GM12873 (cell line): ENCODE measurements around the gene LDAH.

Experiments used
- TF ChIP-seq, protein P1 (sequence below): IDR thresholded peaks from 2 replicates; pipeline ENCODE4 v1.5.1; 2012; ENCODE audit warnings: low read depth, mild to moderate bottlenecking, moderate library complexity, low read length, control low read depth; ENCODE audit not compliant: insufficient read depth; ENCODE audit errors: missing control alignments

LDAH gene

DNA sequence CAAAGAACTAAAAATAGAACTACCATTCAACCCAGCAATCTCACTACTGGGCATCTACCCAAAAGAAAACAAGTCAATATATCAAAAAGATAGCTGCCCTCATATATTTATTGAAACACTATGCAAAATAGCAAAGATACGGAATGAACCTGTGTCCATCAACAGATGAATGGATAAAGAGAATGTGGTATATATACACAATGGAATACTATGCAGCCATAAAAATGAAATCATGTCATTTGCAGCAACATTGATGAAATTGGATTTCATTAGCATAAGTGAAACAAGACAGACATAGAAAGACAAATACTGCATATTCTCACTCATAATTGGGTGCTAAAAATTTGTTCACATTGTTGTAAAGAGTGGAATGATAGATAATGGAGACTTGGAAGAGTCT is 16.2 kb upstream of the LDAH start:
- TF ChIP-seq, protein P1, sequence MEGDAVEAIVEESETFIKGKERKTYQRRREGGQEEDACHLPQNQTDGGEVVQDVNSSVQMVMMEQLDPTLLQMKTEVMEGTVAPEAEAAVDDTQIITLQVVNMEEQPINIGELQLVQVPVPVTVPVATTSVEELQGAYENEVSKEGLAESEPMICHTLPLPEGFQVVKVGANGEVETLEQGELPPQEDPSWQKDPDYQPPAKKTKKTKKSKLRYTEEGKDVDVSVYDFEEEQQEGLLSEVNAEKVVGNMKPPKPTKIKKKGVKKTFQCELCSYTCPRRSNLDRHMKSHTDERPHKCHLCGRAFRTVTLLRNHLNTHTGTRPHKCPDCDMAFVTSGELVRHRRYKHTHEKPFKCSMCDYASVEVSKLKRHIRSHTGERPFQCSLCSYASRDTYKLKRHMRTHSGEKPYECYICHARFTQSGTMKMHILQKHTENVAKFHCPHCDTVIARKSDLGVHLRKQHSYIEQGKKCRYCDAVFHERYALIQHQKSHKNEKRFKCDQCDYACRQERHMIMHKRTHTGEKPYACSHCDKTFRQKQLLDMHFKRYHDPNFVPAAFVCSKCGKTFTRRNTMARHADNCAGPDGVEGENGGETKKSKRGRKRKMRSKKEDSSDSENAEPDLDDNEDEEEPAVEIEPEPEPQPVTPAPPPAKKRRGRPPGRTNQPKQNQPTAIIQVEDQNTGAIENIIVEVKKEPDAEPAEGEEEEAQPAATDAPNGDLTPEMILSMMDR, result no peak

DNA sequence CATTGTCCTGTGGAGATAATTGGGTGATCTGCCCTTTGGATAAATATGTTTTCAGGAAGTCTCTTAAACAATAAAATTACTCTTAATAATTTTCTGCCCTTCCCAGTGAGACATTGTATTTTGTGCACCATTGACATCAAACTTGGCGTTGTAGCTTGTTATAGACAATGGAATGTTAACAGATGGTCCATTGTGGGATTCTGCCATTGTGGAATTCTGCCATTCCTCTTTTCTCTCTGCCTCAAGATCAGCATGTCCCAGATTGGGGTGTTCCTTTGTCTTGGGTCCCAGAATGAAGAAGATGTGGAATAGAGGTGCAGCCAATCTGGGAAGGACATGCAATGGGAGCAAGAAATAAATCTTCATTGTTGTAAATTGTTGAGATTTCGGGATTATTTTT is 15.1 kb upstream of the LDAH start:
- TF ChIP-seq, protein P1, result no peak

DNA sequence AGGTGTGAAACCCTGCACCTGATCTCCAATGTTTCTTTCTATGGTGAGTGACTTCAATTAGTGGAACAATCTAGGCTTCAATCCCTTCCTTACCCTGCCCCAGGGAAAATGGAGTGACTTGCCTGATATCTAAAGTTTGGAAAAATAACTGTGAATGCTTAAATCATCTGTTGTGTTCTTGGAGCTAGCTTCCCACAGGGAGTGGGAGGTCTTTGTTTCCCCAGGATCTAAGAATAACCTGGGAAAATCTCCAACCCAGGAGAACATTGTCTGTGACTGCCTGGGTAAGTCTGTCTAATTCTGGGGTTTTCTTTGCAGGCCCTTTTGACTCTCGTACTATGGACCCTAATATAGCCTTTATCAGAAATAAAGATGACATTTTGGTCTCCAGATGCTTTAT is 13.6 kb upstream of the LDAH start:
- TF ChIP-seq, protein P1, result no peak

DNA sequence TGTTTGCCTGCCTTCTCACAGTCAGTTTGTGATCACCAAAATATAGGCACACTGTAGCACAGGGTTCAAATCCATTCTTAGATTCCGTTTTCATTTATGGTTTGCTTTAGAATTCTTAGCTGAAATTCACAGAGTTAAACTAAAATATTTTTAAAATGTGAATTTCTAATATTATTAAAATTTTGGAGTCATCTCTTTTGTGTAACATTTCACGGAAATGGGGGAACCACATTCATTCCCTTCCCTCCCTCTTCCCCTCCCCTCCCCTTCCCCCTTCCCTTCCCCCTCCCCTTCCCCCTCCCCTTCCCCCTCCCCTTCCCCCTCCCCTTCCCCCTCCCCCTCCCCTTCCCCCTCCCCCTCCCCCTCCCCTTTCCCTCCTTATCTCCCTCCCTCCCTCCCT is 11.4 kb upstream of the LDAH start:
- TF ChIP-seq, protein P1, result no peak

DNA sequence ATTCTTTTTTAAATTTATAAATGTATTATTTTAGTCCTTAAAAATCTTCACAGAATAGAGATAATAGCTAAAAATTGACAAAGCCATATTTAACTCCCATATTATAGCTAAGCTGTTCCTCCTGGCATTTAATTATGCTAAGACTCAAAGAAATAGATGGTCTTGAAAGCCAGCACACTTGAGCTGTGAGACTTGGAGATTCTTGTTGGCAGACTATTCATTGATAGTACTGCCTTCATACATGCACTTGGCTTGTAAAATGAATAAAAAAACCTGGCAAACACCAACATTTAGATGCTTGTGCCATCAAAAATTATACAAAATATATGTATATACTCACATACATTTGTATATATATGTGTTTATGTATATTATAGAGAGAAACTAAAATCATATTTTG is 9.7 kb upstream of the LDAH start:
- TF ChIP-seq, protein P1, result no peak

DNA sequence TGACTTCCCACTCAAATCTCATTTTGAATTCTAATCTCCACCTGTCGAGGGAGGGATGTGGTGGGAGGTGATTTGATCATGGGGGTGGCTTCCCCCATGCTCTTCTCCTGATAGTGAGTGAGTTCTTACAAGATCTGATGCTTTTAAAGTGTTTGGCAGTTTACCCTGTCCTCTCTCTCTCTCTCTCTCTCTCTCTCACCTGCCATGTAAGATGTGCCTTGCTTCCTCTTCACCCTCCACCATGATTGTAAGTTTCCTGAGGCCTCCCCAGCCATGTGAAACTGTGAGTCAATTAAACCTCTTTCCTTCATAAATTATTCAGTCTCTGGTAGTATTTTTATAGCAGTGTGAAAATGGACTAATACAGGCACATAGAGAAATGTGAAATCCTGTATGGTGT is 7.0 kb upstream of the LDAH start:
- TF ChIP-seq, protein P1, result no peak

DNA sequence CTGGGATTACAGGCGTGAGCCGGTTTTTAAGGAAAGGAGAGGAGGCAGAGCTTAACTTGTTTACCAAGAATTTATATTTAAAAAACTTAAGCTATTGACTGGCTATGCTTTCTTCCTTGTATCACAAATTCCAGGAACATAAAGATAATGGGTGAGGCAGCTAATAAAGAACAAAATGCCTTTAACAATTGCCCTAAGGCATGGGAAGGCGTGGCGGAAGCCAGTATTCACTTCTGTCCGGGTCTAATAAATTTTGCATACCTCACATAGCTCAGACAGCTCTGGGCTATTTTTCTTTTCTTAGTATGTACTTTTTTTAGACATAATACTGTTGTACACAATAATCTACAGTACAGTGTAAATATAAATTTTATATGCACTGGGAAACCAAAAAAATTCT is 1.0 kb upstream of the LDAH start:
- TF ChIP-seq, protein P1, result no peak

DNA sequence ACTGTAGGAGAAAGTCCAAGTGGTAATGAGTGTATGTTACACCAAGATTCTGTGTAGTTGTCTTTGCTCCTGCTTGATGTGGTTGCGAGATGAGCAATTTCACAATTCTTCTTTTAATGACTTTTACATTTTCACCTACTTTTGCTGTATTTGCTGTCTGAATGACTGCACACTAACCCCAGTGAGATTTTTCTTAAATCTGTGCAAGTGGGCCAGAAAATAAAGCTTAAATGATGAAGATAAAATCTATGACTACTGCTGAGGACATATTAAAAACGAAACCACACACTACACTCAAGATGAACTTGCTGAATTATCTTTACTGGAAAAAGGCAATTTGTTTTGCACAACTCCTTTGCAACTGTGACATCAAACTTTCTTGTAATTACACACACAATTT is 4.1 kb downstream of the LDAH start:
- TF ChIP-seq, protein P1, result no peak
